HG02798 (cell line): Measurements from ENCODE around the gene RCAN1.
"Not testable (repeated sequence)": the region's sequence is repeated elsewhere in the genome, so short reads cannot be mapped to it uniquely, and the experiment has no call there.

ENCODE experiments used
- ATAC-seq: cut with Tn5 transposase; IDR thresholded peaks from one replicate; pipeline ENCODE4 v1.9.1; 2021; ENCODE audit warnings: mild to moderate bottlenecking; ENCODE audit not compliant: unreplicated experiment, poor library complexity

The RCAN1 gene

GRCh38 chr21:34498623-34499022, 116.3 kb downstream of the RCAN1 start:
- no peak for ATAC-seq

- ATAC-seq: not testable (repeated sequence)
Measured at GRCh38 chr21:34483854-34484253, 131.1 kb downstream of the RCAN1 start.

GRCh38 chr21:34483435-34483834, 131.5 kb downstream of the RCAN1 start:
- not testable (repeated sequence) for ATAC-seq

- not testable (repeated sequence) for ATAC-seq
Measured at GRCh38 chr21:34467333-34467732, 147.6 kb downstream of the RCAN1 start.
